NCI-H2029 (cell line): ENCODE data around the gene KASH5.
"Not testable (repeated sequence)": the region's sequence is repeated elsewhere in the genome, so short reads cannot be mapped to it uniquely, and the experiment has no call there.

Experiments used
- DNase-seq: peaks from one replicate; lab custom pipeline; 2025; lab: John Stamatoyannopoulos, UW

The KASH5 gene

DNA sequence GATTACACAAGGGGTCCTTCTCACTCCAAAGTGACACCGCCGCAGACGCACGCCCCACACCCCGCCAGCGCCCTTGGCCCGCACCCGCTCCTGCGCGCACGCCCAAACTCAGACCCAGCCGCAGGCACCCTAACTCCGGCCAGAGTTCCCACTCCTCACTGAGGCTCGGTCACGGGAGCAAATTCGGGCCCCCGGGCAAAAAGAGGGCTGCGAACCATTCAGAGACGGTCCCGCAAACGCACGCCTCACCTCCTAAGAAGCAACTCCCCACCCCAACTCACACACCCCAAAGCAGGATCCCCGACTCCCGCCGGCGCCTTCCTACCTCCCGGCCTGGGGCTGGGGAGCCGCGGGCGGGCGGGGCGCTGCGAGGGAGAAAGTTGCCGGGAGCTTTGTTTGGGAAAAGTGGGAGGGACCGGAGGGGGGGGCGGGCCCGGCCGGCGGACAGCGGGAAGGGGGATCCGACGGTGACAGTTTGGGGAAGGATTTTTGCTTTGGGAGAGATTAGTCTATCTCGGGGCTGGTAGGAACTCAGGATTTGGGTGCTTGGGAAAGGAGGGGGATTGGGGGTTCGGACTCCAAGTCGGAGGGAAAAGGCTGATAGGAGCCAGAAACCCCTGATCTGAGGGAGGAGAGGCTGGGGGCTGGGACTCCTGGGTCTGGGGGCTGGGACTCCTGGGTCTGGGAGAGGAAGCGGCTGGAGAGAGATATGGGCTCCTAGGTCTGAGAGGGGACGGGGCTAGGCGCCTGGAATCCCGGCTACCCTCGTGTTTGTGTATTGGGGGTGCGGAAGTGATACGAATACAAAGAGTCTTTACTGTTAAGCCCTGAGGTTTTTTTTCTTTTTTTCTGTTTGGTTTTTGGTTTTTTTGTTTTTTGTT lies 25.8 kb upstream of the KASH5 start, which contains the start of gene TEAD2:
TSS of gene TEAD2 (minus strand) at position 369 of the 881 bp plus-strand sequence. CDS start 2,341 bp downstream, outside the sequence.
- no peak for DNase-seq

DNA sequence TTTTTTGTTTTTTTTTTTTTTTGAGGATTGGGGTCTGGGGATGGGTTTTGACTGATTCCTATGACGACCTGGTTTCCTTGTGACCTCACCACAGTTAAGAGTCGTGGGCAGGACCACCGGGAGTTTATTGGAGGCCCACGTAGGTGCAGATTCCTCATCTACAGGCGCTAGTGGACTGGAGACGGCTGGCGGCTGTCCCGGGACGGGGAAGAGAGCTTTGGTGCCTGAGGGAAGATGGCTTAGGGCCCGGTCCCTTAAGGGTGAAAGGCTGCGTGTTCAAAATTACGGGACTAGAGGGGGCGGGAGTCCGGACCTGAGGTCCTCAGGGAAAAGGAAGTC lies 25.2 kb upstream of the KASH5 start:
- DNase-seq = no peak

GRCh38 chr19:49363268-49364082 lies 24.6 kb upstream of the KASH5 start, which contains the start of gene DKKL1:
TSS of gene DKKL1 (plus strand) at chr19:49363877. CDS start at chr19:49363999, 122 bp downstream.
- peak; percentile 61 for DNase-seq

- no peak for DNase-seq
Measured at GRCh38 chr19:49364083-49364737, 23.8 kb upstream of the KASH5 start.

DNA sequence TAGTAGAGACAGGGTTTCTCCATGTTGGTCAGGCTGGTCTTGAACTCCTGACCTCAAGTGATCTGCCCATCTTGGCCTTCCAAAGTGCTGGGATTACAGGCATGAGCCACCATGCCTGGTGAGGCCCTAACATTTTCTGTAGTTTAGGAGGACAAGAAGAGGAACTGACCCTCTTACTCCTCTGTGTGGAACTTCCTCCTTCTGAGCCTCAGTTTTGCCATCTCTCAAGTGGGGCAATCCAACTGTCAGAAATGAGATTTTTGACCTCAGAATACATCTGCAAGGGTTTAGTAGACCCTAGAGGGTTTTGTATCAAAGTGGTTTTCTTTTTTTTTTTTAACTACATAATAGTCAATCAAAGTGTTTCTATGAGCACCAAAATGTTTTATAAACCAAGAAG lies 21.9 kb upstream of the KASH5 start:
- no peak for DNase-seq

GRCh38 chr19:49368711-49369358 lies 19.2 kb upstream of the KASH5 start:
- DNase-seq = no peak

GRCh38 chr19:49371184-49371583 lies 16.9 kb upstream of the KASH5 start:
- DNase-seq = no peak

DNA sequence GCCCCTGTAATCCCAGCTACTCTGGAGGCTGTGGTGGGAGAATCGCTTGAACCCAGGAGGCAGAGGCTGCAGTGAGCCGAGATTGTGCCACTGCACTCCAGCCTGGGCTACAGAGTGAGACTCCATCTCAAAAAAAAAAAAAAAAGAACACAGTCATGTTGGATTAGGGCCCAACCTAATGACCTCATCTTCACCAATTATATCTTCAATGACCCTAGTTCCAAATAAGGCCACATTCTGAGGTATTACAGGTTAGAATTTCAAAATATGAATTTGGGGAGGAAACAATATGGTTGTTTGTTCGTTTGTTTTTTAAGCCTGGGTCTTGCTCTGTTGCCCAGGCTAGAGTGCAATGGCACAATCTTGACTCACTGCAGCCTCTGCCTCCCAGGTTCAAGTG lies 14.9 kb upstream of the KASH5 start:
- DNase-seq = not testable (repeated sequence)

DNA sequence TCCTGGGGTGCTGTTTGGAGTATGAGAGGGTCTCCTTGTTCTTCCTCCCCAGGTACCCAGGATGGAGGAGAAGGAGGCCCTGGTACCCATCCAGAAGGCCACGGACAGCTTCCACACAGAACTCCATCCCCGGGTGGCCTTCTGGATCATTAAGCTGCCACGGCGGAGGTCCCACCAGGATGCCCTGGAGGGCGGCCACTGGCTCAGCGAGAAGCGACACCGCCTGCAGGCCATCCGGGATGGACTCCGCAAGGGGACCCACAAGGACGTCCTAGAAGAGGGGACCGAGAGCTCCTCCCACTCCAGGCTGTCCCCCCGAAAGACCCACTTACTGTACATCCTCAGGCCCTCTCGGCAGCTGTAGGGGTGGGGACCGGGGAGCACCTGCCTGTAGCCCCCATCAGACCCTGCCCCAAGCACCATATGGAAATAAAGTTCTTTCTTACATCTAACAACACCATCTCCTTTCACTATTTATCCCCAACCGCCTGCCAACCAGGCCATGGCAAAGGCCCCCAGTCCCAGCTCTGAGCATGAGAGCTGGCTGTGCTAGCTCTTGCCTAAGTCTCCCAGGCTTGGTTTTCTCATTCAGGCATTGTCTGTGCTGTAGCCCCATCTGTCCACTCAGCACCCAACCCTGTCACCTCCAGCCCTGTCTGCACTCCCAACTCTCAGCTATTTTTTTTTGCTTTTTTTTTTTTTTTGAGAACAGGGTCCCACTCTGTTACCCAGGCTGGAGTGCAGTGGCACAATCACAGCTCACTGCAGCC lies 13.2 kb upstream of the KASH5 start:
- no peak for DNase-seq

GRCh38 chr19:49378512-49378911 lies 9.5 kb upstream of the KASH5 start:
- DNase-seq = no peak

GRCh38 chr19:49380391-49380790 lies 7.7 kb upstream of the KASH5 start:
- DNase-seq = no peak

GRCh38 chr19:49382639-49383038 lies 5.4 kb upstream of the KASH5 start:
- no peak for DNase-seq

DNA sequence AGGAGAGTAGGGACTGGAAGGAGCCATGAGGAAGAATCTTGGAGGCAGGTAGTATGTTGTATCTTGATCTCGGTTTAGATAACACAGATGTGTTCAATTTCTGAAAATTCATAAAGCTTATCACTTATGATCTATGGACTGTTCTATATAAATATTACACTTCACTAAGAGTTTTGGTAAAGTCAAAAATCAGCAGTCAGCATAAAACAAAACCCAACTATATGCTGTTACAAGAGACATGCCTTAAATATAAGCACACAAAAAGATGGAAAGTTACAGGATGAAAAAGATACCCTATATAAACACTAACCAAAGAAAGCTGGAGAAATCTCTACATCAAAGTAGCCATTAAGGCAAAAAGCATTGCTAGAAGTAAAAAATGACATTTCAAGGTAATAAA lies 4.5 kb upstream of the KASH5 start:
- no peak for DNase-seq

DNA sequence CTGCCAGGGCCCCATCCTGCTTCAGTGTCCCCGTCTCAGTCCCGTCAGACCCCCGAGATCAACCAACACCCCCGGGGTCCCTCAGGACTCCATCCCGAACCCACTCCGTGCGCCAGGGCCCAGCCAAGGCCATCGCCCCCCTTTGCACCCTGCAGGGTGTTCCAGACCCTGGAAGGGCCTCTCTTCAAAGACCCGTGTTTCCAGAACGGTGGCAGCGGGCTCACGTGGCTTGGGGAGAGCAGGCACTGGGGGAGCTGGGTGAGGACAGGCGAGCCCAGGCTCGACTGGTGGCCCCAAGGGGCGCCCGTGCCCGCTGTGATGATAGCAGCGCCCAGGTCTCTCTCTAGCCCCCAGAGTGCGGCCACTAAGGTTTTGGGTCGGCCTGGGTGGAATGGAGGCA lies 1.4 kb downstream of the KASH5 start:
- DNase-seq = no peak

DNA sequence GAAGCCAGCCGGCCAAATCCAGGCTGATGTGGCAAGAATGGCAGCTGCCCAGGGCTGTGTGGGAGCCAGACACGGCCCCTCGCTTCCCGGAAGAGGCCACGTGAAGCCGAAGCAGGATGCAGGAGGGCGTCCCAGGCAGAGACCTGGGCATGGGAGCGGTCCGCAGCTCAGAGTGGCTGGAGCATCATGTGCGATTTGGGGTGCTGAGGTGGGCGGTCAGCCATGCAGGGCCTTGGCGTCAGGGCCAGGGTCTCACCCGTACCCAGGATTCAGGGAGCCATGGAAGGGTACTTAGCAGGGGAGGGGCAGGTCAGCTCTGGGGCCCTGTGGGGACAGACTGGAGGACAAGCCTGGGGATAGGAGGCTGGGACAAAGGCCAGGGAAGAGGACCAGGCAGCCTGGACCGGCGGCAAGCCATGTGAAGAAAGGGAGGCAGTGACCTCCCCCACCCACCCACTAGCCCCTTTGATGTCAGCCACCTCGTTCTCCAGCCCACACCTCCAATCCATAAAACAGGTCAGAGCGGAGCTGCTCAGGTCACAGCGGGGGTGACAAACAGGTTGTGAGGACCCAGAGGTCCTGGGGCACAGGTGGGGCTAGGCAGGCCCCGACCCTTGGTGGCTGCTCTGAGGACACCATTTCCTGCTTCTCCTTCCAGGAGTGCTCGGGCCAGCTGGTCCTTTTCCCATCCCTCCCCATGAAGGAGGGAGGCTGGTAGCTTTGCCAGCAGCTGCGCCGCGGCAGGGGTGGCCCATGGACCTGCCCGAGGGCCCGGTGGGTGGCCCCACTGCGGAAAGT lies 2.3 kb downstream of the KASH5 start:
- DNase-seq = no peak

DNA sequence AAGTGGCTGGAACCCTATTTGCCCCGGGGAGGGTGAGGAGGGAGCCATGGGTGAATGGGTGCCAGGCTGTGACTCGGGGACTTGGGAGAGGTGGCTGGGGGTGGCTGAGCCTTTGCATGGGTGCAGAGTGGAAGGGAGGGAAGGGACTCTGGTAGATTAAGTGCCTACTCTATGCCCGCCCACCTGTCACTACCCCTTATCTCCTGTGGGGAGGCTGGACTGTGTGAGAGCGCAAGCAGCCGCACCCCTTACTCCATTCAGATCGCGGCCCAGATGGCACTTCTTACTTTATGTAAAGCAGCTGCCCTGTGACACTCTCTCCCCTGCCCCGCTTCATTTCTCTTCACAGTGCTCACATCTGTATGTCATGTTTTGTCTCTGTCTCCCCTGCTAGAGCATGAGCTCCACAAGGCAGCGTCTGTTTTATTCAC lies 2.9 kb downstream of the KASH5 start:
- no peak for DNase-seq

DNA sequence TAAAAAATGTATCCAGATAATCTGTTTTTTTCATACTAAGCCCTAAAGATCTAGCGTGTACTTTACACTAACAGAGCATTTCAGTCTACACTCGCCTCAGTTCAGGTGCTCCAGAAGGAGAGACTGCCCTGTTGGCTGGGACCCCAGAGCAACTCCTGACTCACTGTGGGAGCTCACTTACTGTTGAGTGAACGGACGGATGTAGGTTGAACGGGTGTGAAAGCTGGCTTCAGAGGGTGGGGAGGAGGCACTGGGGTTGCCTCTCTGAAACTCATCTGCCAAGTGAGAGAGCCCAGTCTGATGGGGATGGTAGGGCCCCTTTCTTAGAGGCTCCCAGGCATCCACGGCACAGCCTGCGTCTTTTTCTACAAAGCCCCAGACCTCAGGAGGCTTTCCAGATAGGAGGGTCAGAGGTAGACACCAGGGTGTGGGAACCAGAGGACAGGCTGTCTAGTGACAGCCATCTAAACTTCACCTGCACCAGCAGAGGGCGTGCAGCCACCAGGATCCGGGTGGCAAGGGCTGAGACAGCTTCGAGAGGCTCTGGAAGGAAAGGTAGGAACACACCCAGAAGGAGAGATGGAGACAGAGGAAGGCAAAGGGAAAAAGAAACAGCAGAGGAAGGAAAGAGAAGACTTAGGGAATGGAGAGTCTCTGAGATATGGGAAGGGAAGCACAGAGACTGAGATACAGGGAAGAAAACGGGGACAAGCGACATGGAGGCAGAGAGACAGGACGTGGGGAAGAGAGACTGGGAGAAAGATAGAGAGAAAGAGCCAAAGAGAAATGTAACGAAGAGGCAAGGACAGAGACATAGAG lies 3.7 kb downstream of the KASH5 start:
- DNase-seq = peak; percentile 61

- no peak for DNase-seq
Measured at GRCh38 chr19:49393881-49394280, 5.8 kb downstream of the KASH5 start.
